OCI-LY1 (cell line): ENCODE results near the gene RREB1.

ENCODE experiments used
- H2AFZ ChIP-seq: fragments of 200-600 bp; sonication (generic), shearing (Covaris generic); 2 replicates; pipeline ENCODE4 v1.6.0; 2014; ENCODE audit warnings: antibody characterized with exemption, mild to moderate bottlenecking, low read length
- H3F3A ChIP-seq: fragments of 200-600 bp; sonication (generic), shearing (Covaris generic); 2 replicates; pipeline ENCODE4 v1.6.0; 2014; ENCODE audit warnings: mild to moderate bottlenecking, antibody characterized with exemption, low read length, moderate library complexity; ENCODE audit not compliant: insufficient read depth
- H3K27ac ChIP-seq: fragments of 200-600 bp; sonication (generic); 2 replicates; pipeline ENCODE4 v1.5.1; 2014; ENCODE audit warnings: low read length, mixed run types, mild to moderate bottlenecking, low read depth; ENCODE audit not compliant: poor library complexity, severe bottlenecking
- H3K27me3 ChIP-seq: fragments of 200-600 bp; sonication (generic); 2 replicates; pipeline ENCODE4 v1.6.0; 2014; ENCODE audit warnings: antibody characterized with exemption, mild to moderate bottlenecking, low read length, moderate library complexity; ENCODE audit not compliant: insufficient read depth
- H3K36me3 ChIP-seq: fragments of 200-600 bp; sonication (generic); 2 replicates; pipeline ENCODE4 v1.6.1; 2014; ENCODE audit warnings: mild to moderate bottlenecking, antibody characterized with exemption, low read length, moderate library complexity, mixed read lengths; ENCODE audit not compliant: insufficient read depth
- H3K4me1 ChIP-seq: fragments of 200-600 bp; sonication (generic); 2 replicates; pipeline ENCODE4 v1.5.1; 2014; ENCODE audit warnings: mild to moderate bottlenecking, low read length, moderate library complexity; ENCODE audit not compliant: insufficient read depth, severe bottlenecking
- H3K4me2 ChIP-seq: fragments of 200-600 bp; sonication (generic), shearing (Covaris generic); 2 replicates; pipeline ENCODE4 v1.6.1; 2014; ENCODE audit warnings: low read length
- H3K4me3 ChIP-seq: fragments of 200-600 bp; sonication (generic); 2 replicates; pipeline ENCODE4 v1.5.1; 2014; ENCODE audit warnings: low read length, low read depth, mild to moderate bottlenecking, mixed read lengths; ENCODE audit not compliant: poor library complexity, severe bottlenecking
- H3K79me2 ChIP-seq: fragments of 200-600 bp; shearing (Covaris generic); 2 replicates; pipeline ENCODE4 v1.6.1; 2016; ENCODE audit warnings: mixed run types, low read length, mixed read lengths; ENCODE audit not compliant: insufficient read depth
- H3K9ac ChIP-seq: fragments of 200-600 bp; sonication (generic), shearing (Covaris generic); 2 replicates; pipeline ENCODE4 v1.6.1; 2014; ENCODE audit warnings: mild to moderate bottlenecking, low read length, mixed read lengths
- H3K9me2 ChIP-seq: fragments of 200-600 bp; sonication (generic), shearing (Covaris generic); 2 replicates; pipeline ENCODE4 v1.6.1; 2014; ENCODE audit warnings: low read depth, mild to moderate bottlenecking, low read length, mixed read lengths
- H3K9me3 ChIP-seq: fragments of 200-600 bp; shearing (Covaris generic); 2 replicates; pipeline ENCODE4 v1.6.1; 2014; ENCODE audit warnings: low read length, mixed read lengths
- H4K20me1 ChIP-seq: fragments of 200-600 bp; sonication (generic), shearing (Covaris generic); 2 replicates; pipeline ENCODE4 v1.6.0; 2016; ENCODE audit warnings: mild to moderate bottlenecking, low read length; ENCODE audit not compliant: insufficient read depth
- EZH2 ChIP-seq: fragments of 200-600 bp; sonication (generic), shearing (Covaris generic); IDR thresholded peaks from 2 replicates; pipeline ENCODE4 v1.8.0; 2017; ENCODE audit warnings: borderline replicate concordance, mixed run types, mild to moderate bottlenecking, antibody characterized with exemption, low read length, moderate library complexity, mixed read lengths
- TF ChIP-seq, protein P1 (sequence below): fragments of 200-600 bp; sonication (generic), shearing (Covaris generic); IDR thresholded peaks from 2 replicates; pipeline ENCODE4 v1.5.1; 2017; ENCODE audit warnings: mild to moderate bottlenecking, antibody characterized with exemption, low read length, moderate library complexity, mixed read lengths

The RREB1 gene

DNA sequence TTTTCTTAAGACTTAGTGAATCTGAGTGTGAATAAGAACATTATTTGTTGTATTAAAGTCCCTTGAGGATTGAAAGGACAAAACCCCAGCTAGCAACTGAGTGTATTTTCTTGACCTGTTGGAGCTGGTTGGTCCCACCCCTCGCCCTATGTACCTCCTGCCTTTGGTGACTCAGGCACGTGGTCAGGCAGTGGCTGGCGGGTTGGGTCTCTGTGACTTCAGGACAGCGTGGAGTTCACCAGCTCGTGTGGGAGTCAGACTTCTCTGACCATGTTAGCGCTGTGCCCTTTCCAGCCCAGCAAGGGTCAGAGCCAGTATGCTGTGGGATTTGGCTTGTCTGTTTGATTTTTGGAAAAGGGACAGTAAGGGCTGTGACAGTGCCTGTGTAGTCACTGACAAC lies 111.5 kb downstream of the RREB1 start:
- Histone ChIP-seq H3K27me3 (no peaks in the 10 kb centered on the region), H3K9me3 (no peaks in the 10 kb centered on the region), H3F3A (no peaks in the 10 kb centered on the region), H3K4me2 (no peak overlapping the region), H3K36me3 (peaks cover 13% of the 10 kb centered on the region; the same call in 1 of the 2 replicates), H3K4me3 (no peak overlapping the region), H3K27ac (no peak overlapping the region), H3K4me1 (no peaks in the 10 kb centered on the region), H3K9me2 (no peaks in the 10 kb centered on the region), H3K9ac (no peak overlapping the region), H4K20me1 (no peaks in the 10 kb centered on the region), H3K79me2 (no peaks in the 10 kb centered on the region), H2AFZ (no peak overlapping the region)
- TF ChIP-seq, protein P1, sequence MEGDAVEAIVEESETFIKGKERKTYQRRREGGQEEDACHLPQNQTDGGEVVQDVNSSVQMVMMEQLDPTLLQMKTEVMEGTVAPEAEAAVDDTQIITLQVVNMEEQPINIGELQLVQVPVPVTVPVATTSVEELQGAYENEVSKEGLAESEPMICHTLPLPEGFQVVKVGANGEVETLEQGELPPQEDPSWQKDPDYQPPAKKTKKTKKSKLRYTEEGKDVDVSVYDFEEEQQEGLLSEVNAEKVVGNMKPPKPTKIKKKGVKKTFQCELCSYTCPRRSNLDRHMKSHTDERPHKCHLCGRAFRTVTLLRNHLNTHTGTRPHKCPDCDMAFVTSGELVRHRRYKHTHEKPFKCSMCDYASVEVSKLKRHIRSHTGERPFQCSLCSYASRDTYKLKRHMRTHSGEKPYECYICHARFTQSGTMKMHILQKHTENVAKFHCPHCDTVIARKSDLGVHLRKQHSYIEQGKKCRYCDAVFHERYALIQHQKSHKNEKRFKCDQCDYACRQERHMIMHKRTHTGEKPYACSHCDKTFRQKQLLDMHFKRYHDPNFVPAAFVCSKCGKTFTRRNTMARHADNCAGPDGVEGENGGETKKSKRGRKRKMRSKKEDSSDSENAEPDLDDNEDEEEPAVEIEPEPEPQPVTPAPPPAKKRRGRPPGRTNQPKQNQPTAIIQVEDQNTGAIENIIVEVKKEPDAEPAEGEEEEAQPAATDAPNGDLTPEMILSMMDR = no peak
- TF ChIP-seq EZH2 = no peak

DNA sequence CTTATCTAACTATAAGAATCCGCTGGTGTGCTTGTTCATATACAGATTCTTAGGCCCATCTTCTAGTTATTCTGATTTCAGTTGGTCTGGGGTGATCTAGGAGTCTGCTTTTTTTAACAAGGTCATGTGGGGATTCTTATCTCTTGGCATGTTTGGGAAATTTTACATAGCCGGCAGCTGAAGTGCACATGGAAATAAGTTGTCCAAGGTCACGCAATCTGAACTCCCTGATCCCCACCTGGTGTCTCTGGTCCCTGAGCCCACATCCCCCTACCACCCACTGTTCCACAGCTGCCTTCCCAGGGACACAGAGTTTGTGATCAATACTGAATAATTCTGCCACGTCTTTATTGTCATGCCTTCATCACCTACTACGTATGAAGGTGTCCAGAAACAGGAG lies 114.4 kb downstream of the RREB1 start:
- H3K4me1 ChIP-seq = no peaks in the 10 kb centered on the region
- H3K9me2 ChIP-seq = no peaks in the 10 kb centered on the region
- H3K27ac ChIP-seq = no peak overlapping the region
- no peaks in the 10 kb centered on the region for H4K20me1 ChIP-seq
- no peak overlapping the region for H3K4me3 ChIP-seq
- no peaks in the 10 kb centered on the region for H3K9me3 ChIP-seq
- H3K9ac ChIP-seq = no peak overlapping the region
- peaks cover 9% of the 10 kb centered on the region for H3K36me3 ChIP-seq
- no peak overlapping the region for H2AFZ ChIP-seq
- H3K4me2 ChIP-seq = no peak overlapping the region
- no peaks in the 10 kb centered on the region for H3F3A ChIP-seq
- TF ChIP-seq, protein P1 = no peak
- TF ChIP-seq EZH2 = no peak
- no peaks in the 10 kb centered on the region for H3K79me2 ChIP-seq
- H3K27me3 ChIP-seq = no peaks in the 10 kb centered on the region

DNA sequence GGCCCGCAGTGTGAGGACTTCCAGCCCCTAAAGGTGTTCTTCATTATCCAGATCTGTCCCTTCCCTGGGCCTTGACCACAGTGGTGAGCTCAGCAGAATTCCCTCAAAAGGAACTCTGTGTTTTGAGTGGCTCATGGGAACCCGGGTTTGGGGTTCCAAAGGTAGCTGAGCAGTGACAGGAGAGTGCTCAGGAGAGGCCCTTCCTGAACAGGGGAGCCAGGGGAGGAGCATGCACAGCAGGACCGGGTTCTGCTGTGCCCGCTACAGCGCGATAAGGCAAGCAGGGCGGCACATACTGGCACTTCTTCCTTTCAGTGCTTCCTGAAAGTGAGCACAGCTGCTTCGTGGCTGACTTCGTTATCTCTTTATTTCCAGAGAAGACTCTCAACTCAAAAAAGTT lies 117.0 kb downstream of the RREB1 start:
- Histone ChIP-seq H3K27me3 (no peaks in the 10 kb centered on the region), H3K36me3 (peaks cover 27% of the 10 kb centered on the region), H2AFZ (no peak overlapping the region), H3K4me3 (no peak overlapping the region), H3K9ac (no peak overlapping the region), H3K9me3 (no peaks in the 10 kb centered on the region), H3K27ac (no peak overlapping the region), H4K20me1 (no peaks in the 10 kb centered on the region), H3K4me1 (no peaks in the 10 kb centered on the region), H3K9me2 (no peaks in the 10 kb centered on the region), H3F3A (no peaks in the 10 kb centered on the region), H3K4me2 (no peak overlapping the region), H3K79me2 (no peaks in the 10 kb centered on the region)
- TF ChIP-seq, protein P1 = no peak
- no peak for TF ChIP-seq EZH2
